ENCODE measurements around the gene BIRC2.

BIRC2 gene

DNA sequence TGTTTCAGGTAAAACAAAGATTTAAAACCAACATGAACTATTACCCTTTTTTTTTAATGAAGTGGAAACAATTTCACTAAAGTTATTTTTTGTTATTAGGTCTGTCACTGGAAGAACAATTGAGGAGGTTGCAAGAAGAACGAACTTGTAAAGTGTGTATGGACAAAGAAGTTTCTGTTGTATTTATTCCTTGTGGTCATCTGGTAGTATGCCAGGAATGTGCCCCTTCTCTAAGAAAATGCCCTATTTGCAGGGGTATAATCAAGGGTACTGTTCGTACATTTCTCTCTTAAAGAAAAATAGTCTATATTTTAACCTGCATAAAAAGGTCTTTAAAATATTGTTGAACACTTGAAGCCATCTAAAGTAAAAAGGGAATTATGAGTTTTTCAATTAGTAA, 30.9 kb downstream of the BIRC2 start:
- no peaks in the 10 kb centered on the region for H3K27me3 ChIP-seq (replicated peaks; ENCODE audit: control insufficient read depth, insufficient read depth, low read length)
- H3K9ac ChIP-seq (ENCODE audit: low read length) = no peak overlapping the region
- peaks cover 6% of the 10 kb centered on the region for H3K4me1 ChIP-seq (ENCODE audit: control insufficient read depth, insufficient read depth, low read length)
- H3K4me3 ChIP-seq (ENCODE audit: low read length) = no peak overlapping the region
- peaks cover 65% of the 10 kb centered on the region for H3K36me3 ChIP-seq (ENCODE audit: control insufficient read depth, insufficient read depth, low read length, severe bottlenecking)
- H3K9me3 ChIP-seq (ENCODE audit: control insufficient read depth, low read length) = no peaks in the 10 kb centered on the region
- DNase-seq (ENCODE audit: low read depth) = no peak

GRCh38 chr11:102378818-102379217, 31.8 kb downstream of the BIRC2 start:
- no peaks in the 10 kb centered on the region for H3K9me3 ChIP-seq (ENCODE audit: control insufficient read depth, low read length)
- no peak overlapping the region for H3K4me3 ChIP-seq (ENCODE audit: low read length)
- DNase-seq (ENCODE audit: low read depth) = no peak
- peaks cover 69% of the 10 kb centered on the region for H3K36me3 ChIP-seq (ENCODE audit: control insufficient read depth, insufficient read depth, low read length, severe bottlenecking)
- H3K9ac ChIP-seq (ENCODE audit: low read length) = no peak overlapping the region
- peaks cover 12% of the 10 kb centered on the region for H3K4me1 ChIP-seq (ENCODE audit: control insufficient read depth, insufficient read depth, low read length)
- H3K27me3 ChIP-seq (replicated peaks; ENCODE audit: control insufficient read depth, insufficient read depth, low read length) = no peaks in the 10 kb centered on the region

GRCh38 chr11:102382384-102382783, 35.4 kb downstream of the BIRC2 start:
- no peaks in the 10 kb centered on the region for H3K27me3 ChIP-seq (replicated peaks; ENCODE audit: control insufficient read depth, insufficient read depth, low read length)
- no peak overlapping the region for H3K4me3 ChIP-seq (ENCODE audit: low read length)
- H3K9me3 ChIP-seq (ENCODE audit: control insufficient read depth, low read length) = no peaks in the 10 kb centered on the region
- H3K9ac ChIP-seq (ENCODE audit: low read length) = no peak overlapping the region
- no peak for DNase-seq (ENCODE audit: low read depth)
- H3K4me1 ChIP-seq (ENCODE audit: control insufficient read depth, insufficient read depth, low read length) = peaks cover 9% of the 10 kb centered on the region
- H3K36me3 ChIP-seq (ENCODE audit: control insufficient read depth, insufficient read depth, low read length, severe bottlenecking) = peaks cover 86% of the 10 kb centered on the region

DNA sequence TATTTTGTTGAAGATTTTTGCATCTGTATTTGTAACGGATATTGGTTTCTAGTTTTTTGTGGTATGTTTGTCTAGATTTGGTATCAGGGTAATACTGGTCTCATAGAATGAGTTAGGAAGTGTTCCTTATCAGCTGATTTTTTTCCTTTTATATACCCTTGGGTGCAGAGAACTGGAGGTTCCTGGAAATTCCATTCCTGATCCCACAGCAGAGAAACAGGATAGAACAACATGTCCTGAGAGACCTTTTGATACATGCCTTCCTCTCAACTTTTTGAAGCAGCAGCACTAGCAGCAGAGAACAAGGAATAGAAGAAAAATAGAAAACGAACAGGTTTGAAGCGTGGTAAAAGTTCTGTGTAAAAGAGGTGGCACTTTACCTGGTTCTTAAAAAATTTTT, 36.8 kb downstream of the BIRC2 start:
- Histone ChIP-seq H3K27me3 (replicated peaks; ENCODE audit: control insufficient read depth, insufficient read depth, low read length) (no peaks in the 10 kb centered on the region), H3K9me3 (ENCODE audit: control insufficient read depth, low read length) (no peaks in the 10 kb centered on the region), H3K4me1 (ENCODE audit: control insufficient read depth, insufficient read depth, low read length) (peaks cover 9% of the 10 kb centered on the region), H3K4me3 (ENCODE audit: low read length) (no peak overlapping the region), H3K9ac (ENCODE audit: low read length) (no peak overlapping the region), H3K36me3 (ENCODE audit: control insufficient read depth, insufficient read depth, low read length, severe bottlenecking) (peaks cover 83% of the 10 kb centered on the region)
- DNase-seq (ENCODE audit: low read depth) = no peak

GRCh38 chr11:102384419-102385079, 37.5 kb downstream of the BIRC2 start:
- Histone ChIP-seq H3K9ac (ENCODE audit: low read length) (no peak overlapping the region), H3K4me3 (ENCODE audit: low read length) (no peak overlapping the region), H3K4me1 (ENCODE audit: control insufficient read depth, insufficient read depth, low read length) (peaks cover 9% of the 10 kb centered on the region), H3K27me3 (replicated peaks; ENCODE audit: control insufficient read depth, insufficient read depth, low read length) (no peaks in the 10 kb centered on the region), H3K9me3 (ENCODE audit: control insufficient read depth, low read length) (no peaks in the 10 kb centered on the region), H3K36me3 (ENCODE audit: control insufficient read depth, insufficient read depth, low read length, severe bottlenecking) (peaks cover 83% of the 10 kb centered on the region)
- no peak for DNase-seq (ENCODE audit: low read depth)

DNA sequence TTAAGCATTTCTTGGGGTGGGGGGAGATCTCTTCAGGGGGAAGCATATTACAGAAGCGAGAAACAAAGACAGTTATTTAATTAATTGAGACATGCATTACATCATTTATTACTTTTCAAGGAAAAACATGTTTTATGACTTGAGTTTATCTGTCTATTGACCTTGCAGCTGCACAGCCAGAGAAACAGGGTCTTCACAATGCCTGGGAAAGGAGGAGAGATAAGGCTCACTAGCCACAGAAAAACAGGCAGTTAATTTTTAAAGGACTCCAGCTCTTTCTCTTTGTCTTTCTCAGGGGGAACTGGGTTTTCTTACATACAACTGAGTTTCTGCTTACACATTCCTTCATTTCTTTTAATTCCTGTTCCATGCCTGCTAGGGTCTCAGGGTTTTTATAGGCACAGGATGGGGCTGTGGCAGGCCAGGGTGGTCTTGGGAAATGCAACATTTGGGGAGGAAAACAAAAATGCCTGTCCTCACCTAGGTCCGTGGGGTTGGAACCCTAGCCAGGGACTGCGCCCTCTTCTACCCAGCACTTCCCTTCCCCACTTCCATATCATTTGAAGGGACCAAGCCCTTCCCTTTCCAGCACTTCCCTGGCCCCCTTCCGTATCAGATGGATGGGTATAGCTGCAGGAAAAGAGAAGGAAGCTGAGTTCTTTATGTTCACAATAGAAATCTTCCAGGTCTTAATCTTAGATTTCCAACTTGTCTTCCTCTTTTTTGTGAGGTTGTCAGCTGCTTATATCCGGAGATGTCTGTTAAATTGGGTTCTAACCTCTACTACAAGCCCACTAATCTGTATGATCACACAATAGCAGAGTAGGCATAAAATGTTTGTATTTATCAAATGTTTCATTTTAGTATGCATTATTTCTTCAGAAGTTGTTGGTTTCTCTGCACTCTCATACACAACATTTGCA, 38.3 kb downstream of the BIRC2 start:
- no peak overlapping the region for H3K9ac ChIP-seq (ENCODE audit: low read length)
- no peak for DNase-seq (ENCODE audit: low read depth)
- H3K9me3 ChIP-seq (ENCODE audit: control insufficient read depth, low read length) = no peaks in the 10 kb centered on the region
- peaks cover 9% of the 10 kb centered on the region for H3K4me1 ChIP-seq (ENCODE audit: control insufficient read depth, insufficient read depth, low read length)
- H3K36me3 ChIP-seq (ENCODE audit: control insufficient read depth, insufficient read depth, low read length, severe bottlenecking) = peaks cover 77% of the 10 kb centered on the region
- no peak overlapping the region for H3K4me3 ChIP-seq (ENCODE audit: low read length)
- H3K27me3 ChIP-seq (replicated peaks; ENCODE audit: control insufficient read depth, insufficient read depth, low read length) = no peaks in the 10 kb centered on the region

GRCh38 chr11:102386136-102386734, 39.2 kb downstream of the BIRC2 start:
- Histone ChIP-seq H3K27me3 (replicated peaks; ENCODE audit: control insufficient read depth, insufficient read depth, low read length) (no peaks in the 10 kb centered on the region), H3K4me3 (ENCODE audit: low read length) (no peak overlapping the region), H3K9me3 (ENCODE audit: control insufficient read depth, low read length) (no peaks in the 10 kb centered on the region), H3K4me1 (ENCODE audit: control insufficient read depth, insufficient read depth, low read length) (peaks cover 9% of the 10 kb centered on the region), H3K36me3 (ENCODE audit: control insufficient read depth, insufficient read depth, low read length, severe bottlenecking) (peaks cover 72% of the 10 kb centered on the region), H3K9ac (ENCODE audit: low read length) (no peak overlapping the region)
- peak; percentile 12 for DNase-seq (ENCODE audit: low read depth)

DNA sequence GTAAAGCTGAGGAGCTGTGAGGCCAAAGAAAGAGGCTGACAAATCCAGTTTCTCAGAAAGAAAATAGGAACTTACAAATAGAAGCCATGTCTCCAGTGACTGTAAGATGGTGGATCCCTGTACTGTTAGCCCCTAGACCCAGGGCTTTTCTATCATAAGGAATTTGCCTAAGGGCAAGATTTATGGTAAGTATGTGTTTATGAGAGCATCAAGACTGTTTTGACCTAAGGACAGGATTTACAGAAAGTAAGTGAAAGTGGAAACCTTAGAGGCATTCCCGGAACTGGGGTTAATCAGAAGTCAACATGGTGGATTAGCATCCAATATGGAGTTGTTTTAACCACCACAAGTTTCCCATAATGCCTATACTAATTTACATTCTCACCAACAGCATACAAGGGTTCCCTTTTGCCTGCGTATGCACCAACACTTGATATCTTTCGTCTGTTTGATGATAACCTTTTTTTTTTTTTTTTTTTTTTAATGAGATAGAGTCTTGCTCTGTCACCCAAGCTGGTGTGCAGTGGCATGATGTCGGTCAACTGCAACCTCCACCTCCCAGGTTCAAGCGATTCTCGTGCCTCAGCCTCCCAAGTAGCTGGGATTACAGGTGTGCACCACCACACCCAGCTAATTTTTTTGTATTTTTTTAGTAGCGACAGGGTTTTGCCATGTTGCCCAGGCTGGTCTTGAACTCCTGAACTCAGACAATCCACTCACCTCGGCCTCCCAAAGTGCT, 40.2 kb downstream of the BIRC2 start:
- H3K4me3 ChIP-seq (ENCODE audit: low read length) = no peak overlapping the region
- peaks cover 72% of the 10 kb centered on the region for H3K36me3 ChIP-seq (ENCODE audit: control insufficient read depth, insufficient read depth, low read length, severe bottlenecking)
- H3K9me3 ChIP-seq (ENCODE audit: control insufficient read depth, low read length) = no peaks in the 10 kb centered on the region
- peaks cover 9% of the 10 kb centered on the region for H3K4me1 ChIP-seq (ENCODE audit: control insufficient read depth, insufficient read depth, low read length)
- DNase-seq (ENCODE audit: low read depth) = peak; percentile 5
- no peaks in the 10 kb centered on the region for H3K27me3 ChIP-seq (replicated peaks; ENCODE audit: control insufficient read depth, insufficient read depth, low read length)
- no peak overlapping the region for H3K9ac ChIP-seq (ENCODE audit: low read length)

DNA sequence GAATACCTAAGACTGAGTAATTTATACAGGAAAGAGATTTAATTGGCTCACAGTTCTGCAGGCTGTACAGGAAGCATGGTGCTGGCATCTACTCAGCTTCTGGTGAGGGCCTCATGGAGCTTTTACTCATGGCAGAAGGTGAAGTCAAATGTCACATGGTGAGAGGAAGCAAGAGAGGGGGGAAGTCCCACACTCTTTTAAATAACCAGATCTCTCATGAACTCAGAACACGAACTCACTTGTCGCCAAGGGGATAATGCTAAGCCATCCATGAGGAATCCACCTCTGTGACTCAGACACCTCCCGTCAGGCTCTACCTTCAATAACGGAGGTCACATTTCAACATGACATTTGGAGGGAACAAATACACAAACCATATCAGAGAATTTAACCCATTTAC, 42.2 kb downstream of the BIRC2 start:
- DNase-seq (ENCODE audit: low read depth) = no peak
- Histone ChIP-seq H3K27me3 (replicated peaks; ENCODE audit: control insufficient read depth, insufficient read depth, low read length) (no peaks in the 10 kb centered on the region), H3K4me1 (ENCODE audit: control insufficient read depth, insufficient read depth, low read length) (no peaks in the 10 kb centered on the region), H3K4me3 (ENCODE audit: low read length) (no peak overlapping the region), H3K36me3 (ENCODE audit: control insufficient read depth, insufficient read depth, low read length, severe bottlenecking) (peaks cover 80% of the 10 kb centered on the region), H3K9me3 (ENCODE audit: control insufficient read depth, low read length) (no peaks in the 10 kb centered on the region), H3K9ac (ENCODE audit: low read length) (no peak overlapping the region)

GRCh38 chr11:102390667-102391465, 43.9 kb downstream of the BIRC2 start:
- H3K27me3 ChIP-seq (replicated peaks; ENCODE audit: control insufficient read depth, insufficient read depth, low read length) = no peaks in the 10 kb centered on the region
- no peak overlapping the region for H3K9ac ChIP-seq (ENCODE audit: low read length)
- no peak overlapping the region for H3K4me3 ChIP-seq (ENCODE audit: low read length)
- H3K4me1 ChIP-seq (ENCODE audit: control insufficient read depth, insufficient read depth, low read length) = no peaks in the 10 kb centered on the region
- no peaks in the 10 kb centered on the region for H3K9me3 ChIP-seq (ENCODE audit: control insufficient read depth, low read length)
- H3K36me3 ChIP-seq (ENCODE audit: control insufficient read depth, insufficient read depth, low read length, severe bottlenecking) = peaks cover 82% of the 10 kb centered on the region
- DNase-seq (ENCODE audit: low read depth) = peak; percentile 84
